HG03442 (cell line): ENCODE results near the gene RGS9.
"Not testable (repeated sequence)": the region's sequence is repeated elsewhere in the genome, so short reads cannot be mapped to it uniquely, and the experiment has no call there.

Source experiments
- ATAC-seq: cut with Tn5 transposase; IDR thresholded peaks from one replicate; pipeline ENCODE4 v1.9.1; 2021; ENCODE audit warnings: mild to moderate bottlenecking, moderate library complexity; ENCODE audit not compliant: unreplicated experiment

RGS9 gene

GRCh38 chr17:65109990-65110680, 27.0 kb upstream of the RGS9 start:
- no peak for ATAC-seq

- ATAC-seq, result no peak
These were observed 21.3 kb upstream of the RGS9 start for GRCh38 chr17:65115839-65116238.

DNA sequence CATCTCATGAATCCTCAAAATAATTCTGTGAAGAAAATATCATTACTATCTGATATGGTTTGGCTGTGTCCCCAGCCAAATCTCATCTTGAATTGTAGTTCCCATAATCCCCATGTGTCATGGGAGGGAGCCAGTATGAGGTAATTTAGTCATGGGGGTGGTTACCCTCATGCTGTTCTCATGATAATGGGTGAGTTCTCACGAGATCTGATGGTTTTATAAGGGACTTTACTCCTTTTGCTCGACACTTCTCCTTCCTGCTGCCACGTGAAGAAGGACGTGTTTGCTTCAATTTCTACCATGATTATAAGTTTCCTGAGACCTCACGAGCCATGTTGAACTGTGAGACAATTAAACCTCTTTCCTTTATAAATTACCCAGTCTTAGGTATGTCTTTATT, 20.7 kb upstream of the RGS9 start:
- not testable (repeated sequence) for ATAC-seq

GRCh38 chr17:65117384-65118035, 19.7 kb upstream of the RGS9 start:
- ATAC-seq, result no peak

DNA sequence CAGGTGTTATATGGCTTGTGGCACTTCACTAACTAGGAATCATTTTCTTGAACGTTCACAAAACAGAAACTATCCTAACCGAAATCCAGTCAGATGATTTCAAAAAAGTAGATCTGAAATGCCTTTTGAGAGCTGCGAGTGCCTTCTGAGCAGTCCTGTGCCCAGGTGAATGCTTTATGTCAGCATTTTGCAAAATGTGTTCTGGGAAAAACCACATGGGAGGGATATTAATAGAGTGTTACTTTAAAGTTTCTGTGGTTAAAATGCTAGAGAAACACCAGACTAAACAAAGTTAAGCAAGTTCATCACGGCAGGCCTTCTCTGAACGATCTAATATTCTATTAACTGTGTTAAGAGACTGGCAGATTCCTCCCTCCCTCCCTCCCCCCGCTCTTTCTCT, 15.8 kb upstream of the RGS9 start:
- ATAC-seq, result no peak

- ATAC-seq, result no peak
These were observed 15.0 kb upstream of the RGS9 start for GRCh38 chr17:65121916-65122806.

- peak; percentile 67 for ATAC-seq
These were observed 14.1 kb upstream of the RGS9 start for GRCh38 chr17:65122836-65123756.

- no peak for ATAC-seq
These were observed 13.2 kb upstream of the RGS9 start for GRCh38 chr17:65123757-65124675.

DNA sequence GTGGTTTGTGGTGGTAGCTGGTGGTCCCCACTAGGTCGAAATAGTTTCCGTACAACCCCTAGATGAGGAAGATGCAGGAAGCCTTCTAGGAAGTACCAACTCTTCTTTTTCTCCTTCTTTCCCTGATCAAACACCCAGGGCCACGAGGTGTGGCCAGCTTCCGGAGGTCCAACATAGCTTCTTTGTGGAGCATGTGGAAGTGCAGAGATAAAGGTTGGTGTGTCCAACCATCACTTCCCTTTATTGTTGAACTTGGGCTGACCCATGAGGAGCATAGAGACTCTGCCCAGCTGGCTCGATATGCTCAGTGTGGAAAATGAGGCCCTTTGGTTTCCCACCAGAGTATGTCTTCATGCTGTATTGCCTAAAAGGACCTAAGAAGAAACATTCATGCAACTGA, 6.3 kb upstream of the RGS9 start:
- no peak for ATAC-seq

- ATAC-seq, result no peak
These were observed 5.9 kb upstream of the RGS9 start for GRCh38 chr17:65131240-65131639.

- ATAC-seq, result no peak
These were observed 5.2 kb upstream of the RGS9 start for GRCh38 chr17:65131946-65132345.

GRCh38 chr17:65134035-65134434, 3.1 kb upstream of the RGS9 start:
- no peak for ATAC-seq

DNA sequence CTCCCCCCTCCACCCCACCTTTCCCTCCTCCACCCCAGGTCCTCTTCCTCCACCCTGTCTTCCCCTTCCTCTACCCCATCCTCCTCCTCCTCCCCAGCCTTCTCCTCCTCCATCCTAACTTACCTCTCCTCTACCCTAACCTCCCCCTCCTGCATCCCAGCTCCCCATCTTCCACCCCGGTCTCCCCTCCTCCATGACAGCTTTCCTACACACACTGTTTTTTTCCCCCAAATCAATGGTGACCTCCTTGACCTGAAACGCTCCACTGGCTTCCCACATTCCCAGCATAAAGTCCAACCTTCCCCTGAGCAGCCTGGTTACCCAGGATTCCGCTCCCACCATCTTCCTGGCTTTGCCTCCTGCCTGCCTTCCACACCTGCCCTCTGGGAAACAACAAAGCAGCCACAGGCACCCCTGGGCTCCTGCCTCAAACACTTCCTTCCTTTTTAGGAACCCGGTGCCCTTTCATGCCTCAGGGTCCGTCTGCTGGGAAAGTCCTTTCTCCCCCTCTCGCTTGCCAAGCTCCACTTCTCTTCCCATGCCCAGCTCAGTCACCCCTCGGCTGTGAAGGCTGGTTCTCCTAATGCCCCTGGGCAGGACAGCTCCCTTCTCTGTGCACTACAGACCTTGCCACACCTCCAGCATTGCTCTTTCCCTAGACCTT, 2.1 kb downstream of the RGS9 start:
- no peak for ATAC-seq

DNA sequence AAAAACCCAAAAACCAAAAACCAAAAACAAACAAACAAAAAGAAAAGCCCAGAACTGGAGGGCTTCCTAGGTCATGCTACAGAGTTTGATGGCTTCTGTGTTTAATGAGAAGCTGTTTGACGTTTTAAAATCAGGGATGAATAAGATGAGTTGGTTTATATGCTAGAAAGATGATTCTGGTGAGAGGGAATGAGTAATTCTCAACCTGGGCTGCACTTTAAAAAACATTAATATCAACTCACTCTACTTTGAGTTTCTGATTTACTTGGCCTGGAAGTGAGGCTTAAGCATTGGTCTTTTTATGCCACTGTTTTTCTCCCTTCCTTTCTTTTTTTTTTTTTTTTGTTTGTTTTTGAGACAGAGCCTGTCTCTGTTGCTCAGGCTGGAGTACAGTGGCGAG, 5.1 kb downstream of the RGS9 start:
- ATAC-seq, result no peak

- ATAC-seq, result no peak
These were observed 6.9 kb downstream of the RGS9 start for GRCh38 chr17:65143889-65144604.

- ATAC-seq, result no peak
These were observed 8.6 kb downstream of the RGS9 start for GRCh38 chr17:65145743-65146142.

- ATAC-seq, result no peak
These were observed 10.8 kb downstream of the RGS9 start for GRCh38 chr17:65147955-65148354.

GRCh38 chr17:65154770-65155589, 17.8 kb downstream of the RGS9 start:
- peak; percentile 85 for ATAC-seq
